ENCODE results near the gene PRDM16.

The PRDM16 gene

DNA sequence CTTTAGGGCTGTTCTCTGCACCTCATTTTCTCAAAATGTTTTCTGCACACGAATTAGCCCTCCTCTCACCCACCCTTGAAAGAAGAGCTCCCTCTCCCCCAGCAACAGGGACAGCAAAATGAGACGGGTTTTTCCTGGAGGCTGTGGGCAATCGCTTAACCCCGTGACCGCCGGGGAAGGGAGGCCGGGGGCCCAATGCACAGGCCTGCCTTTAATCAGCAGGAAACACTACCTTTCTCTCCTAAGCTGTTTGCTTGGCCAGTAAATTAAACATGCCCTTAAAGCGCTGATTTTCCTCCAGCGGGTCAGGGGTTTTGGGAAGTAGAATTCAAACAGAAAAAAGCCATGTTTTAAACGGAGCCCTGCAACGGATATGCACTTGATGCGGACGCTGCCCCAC lies 114.4 kb downstream of the PRDM16 start:
- DNase-seq (ENCODE audit: low read depth): no peak

DNA sequence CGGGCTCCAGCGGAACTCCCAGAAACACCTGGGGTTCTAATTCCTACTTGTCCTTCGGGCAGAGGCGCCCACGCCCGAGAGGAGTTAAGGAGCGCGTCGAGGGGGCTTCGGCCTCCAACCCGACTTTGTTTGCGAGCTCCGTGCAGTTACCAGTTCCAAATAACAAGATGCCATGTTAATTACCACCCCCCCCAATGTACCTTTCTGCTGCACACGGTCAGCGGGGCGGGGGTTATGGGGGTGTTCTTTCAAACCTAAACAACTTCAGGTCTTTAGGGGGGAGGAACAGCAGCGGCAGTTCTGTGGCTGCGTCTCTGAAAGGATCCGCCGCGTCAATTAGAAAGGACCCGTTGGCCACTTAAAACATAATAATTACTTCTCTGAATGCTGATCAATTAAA lies 114.8 kb downstream of the PRDM16 start:
- DNase-seq (ENCODE audit: low read depth): no peak

DNA sequence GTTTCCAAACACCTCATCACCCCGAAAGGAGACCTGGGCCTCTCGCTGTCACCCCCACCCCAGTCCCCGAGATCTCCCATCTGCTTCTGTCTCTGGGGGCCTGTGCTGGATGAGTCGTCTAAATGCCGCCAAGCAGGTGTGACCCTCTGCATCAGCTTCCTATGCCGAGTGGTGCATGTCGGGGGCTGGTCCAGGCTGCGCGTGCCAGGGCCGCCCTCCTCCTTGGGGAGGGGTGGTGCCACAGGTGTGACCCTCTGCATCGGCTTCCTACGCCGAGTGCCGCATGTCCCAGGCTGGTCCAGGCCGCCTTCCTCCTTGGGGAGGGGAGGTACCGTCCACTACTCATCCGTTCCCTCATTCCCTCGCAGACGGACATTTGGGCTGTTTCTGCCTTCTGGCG lies 115.7 kb downstream of the PRDM16 start:
- DNase-seq (ENCODE audit: low read depth): no peak

DNA sequence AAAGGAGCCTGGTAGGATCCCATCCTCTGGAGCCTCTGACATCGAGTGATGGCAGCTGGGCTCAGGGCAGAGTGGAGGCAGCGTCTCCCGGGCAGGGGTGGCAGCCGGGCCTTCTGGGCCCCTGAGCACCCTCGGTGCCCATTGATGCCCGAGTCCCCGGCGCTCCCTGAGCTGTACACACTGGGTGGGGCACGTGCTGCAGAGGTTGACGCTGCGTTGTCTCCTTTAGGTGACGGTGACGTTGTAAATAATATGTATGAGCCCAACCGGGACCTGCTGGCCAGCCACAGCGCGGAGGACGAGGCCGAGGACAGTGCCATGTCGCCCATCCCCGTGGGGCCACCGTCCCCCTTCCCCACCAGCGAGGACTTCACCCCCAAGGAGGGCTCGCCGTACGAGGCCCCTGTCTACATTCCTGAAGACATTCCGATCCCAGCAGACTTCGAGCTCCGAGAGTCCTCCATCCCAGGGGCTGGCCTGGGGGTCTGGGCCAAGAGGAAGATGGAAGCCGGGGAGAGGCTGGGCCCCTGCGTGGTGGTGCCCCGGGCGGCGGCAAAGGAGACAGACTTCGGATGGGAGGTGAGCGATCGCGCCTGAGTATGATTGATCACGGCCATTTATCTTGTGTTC lies 117.0 kb downstream of the PRDM16 start:
- no peak for DNase-seq (ENCODE audit: low read depth)

DNA sequence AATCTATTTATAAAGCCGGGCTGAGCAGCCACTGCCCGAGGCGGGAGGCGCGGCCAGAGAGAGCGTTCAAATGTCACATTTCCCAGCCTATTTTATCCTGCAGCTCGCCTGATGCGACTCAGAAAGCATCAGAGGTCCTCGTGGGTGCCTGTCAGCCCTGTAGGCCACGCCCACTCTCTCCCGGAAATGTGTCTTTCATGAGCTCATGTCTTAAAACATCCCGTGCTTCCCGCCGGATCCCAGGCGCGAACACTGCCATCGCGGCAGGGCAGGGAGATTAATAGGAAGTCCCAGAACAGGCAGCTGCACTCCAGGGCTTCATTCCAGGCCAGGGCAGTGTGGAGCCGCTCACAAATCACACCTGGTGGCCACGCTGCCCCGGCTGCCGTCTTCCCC lies 117.5 kb downstream of the PRDM16 start:
- no peak for DNase-seq (ENCODE audit: low read depth)

DNA sequence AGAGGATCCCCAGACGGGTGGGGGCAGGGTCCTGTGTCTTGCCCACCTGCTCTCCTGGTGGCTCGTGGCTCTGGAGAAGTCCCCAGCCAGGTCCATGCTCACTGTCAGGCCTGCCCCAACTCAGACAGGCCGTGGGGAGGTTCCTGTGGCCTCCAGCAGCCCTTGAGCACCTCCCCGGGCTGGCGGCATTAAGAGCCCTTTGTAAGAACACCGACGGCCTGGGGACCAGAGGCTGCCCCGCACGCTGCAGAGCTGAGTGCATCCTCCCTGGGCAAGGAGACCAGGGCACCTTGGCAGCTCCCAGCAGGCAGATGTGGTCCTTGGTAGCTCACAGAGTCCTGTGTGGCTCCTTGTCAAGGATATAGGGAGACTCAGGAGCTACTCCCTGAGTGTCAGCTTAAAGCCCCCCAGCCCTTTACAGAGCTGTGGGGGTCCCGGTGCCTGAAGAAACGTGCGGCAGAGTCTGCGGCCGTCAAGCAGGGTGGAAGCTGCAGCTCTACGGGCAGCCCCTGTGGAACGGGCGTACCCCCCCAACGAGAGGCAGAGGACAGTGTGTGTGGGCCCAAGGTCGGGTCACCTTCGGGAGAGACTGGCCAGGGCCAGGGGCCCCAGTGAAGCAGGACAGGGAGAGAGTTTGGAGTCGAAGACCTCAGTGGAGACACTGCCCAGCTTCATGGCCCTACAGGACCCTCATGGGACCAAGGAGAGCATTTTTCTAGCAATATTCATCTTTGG lies 118.6 kb downstream of the PRDM16 start:
- no peak for DNase-seq (ENCODE audit: low read depth)

DNA sequence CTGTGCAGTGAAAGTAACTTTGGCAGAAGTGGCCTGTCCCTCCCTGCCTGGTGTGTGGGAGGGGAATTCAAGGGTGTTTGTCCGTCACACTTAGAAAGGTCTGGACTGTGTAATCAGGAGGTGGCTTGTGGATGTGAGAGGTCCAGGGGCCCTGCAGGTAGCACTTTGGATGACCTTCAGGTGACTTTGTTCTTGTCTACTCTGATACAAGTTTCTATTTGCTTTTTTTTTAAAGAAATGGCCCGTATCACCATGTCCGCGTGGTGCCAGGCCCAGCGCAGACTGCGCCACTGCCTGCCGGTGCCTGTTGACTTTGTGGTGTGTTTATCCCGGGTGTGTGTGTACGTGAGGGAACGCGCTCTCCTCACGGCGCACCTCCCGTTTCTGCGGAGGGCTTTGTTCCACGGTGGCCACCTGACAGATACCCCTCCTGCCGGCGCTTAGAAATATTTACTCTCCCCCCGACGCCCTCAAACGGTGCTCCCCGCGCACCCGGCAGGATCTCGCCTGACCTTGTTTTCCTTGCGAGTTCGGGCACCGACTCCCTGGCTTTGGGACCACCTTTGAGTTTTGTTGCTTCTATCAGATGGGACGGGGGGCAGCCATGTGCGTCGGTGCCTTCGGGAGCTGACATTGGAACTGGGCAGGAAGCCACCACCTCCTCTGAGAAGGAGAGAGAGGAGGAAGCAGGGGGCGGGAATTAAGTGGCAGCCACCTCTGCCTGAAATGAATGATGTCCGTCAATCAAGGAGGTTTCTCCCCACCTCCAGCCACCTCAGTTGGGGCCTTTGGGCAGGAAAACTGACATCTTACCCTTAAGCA lies 119.4 kb downstream of the PRDM16 start:
- DNase-seq (ENCODE audit: low read depth): no peak

DNA sequence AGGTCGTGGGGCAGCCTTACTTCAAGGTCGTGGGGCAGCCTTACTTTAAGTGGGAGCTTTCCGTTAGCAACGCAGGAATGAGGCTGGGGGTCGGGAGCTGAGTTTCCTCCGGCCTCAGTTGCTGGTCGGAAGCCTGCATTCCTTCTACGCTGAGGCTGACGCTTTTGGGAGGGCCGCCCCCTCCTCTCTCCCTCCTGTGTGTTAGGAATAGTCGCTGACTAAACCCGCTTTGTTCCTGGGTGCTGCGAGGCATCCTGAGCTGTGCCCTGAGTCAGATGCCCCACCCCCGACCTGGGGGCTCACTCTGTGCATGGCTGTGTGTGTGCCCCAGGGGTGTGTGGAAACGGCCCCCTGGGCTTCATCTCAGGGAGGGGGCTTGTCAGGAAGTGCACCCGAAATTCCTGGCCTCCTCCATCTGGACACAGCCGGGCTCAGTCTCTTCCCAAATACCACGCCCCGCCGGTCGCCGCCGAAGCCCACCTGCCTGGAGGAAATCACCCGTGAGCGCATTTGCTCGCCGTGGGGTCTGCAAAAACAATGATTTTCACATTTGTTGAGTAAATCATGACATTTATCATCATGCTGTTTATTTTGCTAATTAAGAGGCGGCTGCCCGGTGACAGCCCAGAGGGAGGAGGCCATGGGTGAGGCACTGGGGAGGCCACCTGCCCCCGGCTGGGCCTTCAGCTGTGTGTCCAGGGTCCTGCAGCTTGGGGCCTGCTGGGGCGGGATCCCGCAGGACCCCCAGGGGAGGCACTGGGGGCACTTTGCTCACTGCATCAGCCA lies 121.4 kb downstream of the PRDM16 start:
- no peak for DNase-seq (ENCODE audit: low read depth)

DNA sequence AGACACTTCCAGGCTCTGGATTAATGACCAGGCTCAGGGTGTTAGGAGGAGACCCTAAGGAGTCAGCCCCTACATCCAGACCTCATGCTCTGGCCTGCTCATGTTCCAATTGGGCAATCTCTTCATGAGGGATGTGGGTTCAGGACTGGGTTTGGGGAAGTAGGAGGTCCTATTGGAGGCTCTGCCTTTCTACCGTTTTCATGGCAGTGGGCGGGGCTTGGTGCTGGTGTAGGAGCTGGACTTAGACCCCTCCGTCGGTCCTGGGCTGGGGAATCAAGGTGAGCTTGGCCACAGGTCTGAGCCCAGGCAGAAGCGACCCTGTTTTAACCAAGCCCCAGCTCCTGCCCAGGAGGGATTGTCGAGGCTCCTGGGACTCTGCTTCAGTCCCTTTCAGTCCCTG lies 123.4 kb downstream of the PRDM16 start:
- DNase-seq (ENCODE audit: low read depth): no peak

DNA sequence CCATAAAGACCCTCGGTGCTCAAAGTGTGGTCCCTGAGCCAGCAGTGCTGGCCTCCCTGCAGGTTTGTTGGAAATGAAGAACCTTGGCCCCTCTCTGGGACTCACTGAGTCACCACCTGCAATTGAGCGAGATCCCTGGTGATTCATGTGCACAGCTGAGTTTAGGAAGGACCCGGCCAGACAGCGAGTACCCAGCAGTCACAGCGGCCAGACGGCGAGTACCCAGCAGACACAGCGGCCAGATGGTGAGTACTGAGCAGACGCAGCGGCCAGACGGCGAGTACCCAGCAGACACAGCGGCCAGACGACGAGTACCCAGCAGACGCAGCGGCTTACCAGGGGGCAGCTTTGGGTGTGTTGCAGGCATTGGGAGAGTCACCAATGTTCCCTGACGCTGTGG lies 123.8 kb downstream of the PRDM16 start:
- DNase-seq (ENCODE audit: low read depth): no peak

DNA sequence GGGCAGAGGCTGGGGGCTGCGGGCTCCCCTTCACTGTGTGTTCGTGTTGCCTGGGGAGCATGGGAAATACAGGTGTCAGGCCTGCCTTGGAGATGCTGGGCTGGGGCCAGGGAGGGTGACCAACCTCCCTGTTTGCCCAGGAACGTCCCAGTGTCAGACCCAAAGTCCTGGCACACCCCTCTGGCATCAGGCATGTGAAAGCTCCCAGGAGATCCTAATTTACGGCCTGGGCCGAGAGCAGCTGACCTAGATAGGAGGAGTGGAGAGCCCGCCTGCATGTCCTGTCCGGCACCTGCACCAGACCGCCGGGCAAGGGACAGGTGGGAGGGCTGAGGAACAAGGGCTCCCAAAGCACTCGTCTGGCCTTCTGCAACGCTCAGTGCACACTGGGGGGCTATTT lies 124.8 kb downstream of the PRDM16 start:
- DNase-seq (ENCODE audit: low read depth): no peak

DNA sequence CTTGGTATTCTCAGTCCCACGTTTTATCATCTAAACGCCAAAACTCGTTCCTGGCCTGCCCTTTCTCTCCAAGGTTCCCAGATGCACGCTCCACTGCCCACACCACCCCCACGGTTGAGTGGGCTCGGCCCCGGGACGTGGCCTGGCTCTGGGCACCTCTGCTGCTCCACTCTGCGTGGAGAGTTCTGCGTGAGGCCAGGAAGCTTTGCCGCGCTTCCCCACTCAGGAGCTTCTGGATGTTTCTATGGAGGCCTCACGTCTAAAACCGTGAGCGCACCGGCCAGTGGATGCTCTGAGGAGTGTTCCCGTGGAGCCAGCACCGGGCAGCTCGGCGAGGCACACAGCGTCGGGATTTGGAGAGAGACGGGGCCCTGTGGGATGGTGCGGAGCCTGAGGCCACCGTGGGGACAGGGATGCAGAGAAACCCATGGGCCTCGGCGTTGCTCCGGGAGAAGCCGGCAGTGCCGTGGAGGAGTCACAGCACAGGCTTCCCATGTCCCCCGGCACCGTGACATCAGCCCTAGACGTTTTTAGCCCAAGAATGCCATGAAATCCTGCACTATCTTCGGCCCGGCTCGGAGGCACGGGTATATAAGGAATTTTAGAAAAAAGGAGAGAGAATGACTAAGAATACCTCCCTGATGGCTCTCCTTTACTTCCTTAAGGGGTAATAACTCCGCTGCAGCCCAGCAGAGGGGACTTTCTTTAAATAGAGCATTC lies 125.9 kb downstream of the PRDM16 start:
- DNase-seq (ENCODE audit: low read depth): no peak

DNA sequence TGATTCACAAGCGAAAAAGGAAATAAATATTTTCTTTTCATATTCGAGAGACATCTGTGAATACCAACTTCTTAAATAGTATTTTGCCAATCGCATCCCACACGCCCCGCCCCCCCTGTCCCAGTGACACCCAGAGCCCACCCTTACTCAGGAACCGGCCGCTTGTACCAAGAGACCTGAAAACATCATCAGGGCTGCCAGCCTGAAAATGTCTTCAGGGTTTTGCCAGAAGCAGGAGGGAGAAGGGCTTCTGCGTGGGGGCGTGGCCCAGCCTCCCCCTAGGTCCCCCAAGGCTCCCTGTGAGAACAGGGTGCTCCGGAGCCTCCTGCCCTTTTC lies 126.4 kb downstream of the PRDM16 start:
- no peak for DNase-seq (ENCODE audit: low read depth)

DNA sequence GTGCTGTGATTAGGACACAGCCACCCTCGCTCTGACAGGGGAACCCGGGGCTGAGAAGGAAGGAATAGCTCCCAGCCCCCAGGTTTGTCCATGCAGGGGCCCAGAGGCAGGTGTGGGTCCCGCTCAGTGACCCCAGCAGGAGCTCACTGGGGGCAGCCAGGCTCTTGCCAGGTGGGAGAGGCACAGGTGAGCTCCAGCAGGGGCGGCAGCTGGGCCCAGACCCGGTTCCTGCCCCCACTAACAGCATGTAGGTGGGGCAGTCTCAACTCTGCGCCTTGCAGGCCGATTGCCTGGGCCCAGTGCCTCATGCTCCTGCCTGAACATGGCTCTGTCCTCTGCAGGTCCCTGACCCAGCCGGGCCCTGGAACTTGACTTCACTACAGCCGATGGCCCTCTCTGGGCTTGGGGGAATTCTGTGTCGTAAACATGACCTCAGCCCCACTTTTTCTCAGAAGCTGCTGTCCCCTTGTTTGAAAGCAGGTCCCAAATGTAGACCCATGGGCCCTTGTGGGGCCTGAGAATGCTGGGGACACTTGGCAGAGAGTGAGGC lies 127.0 kb downstream of the PRDM16 start:
- DNase-seq (ENCODE audit: low read depth): no peak

DNA sequence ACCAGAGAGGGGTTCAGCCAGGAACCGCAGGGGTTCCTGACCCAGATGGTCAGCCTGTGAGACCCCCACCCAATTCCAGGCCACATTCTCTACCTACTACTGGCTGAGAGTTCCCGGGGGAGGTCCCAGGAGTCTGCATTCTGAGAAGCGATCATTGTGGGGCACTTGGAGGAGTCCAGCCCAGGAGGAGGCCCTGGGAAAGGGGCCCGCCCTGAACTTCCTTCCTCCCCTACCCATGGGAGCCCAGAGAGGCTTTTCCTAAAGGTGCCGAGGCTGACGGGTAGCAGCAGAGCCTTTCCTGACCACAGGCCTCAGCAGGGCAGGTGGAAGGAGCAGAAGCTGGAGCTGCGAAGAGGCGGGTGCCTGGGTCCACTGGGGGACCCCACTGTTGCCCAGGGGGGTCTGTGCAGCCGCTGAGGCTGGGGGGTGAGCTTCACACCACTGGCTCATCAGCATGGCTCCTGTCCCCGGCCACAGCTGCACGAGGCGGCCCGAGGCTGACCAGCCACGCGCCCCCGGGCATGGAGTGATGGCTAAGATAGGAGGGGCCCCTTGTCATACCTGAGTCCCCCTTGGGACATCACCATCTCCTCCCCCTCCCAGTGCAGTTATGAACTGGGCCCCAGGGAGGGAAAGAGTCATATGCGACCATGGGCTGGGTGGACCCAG lies 127.7 kb downstream of the PRDM16 start:
- DNase-seq (ENCODE audit: low read depth): no peak

DNA sequence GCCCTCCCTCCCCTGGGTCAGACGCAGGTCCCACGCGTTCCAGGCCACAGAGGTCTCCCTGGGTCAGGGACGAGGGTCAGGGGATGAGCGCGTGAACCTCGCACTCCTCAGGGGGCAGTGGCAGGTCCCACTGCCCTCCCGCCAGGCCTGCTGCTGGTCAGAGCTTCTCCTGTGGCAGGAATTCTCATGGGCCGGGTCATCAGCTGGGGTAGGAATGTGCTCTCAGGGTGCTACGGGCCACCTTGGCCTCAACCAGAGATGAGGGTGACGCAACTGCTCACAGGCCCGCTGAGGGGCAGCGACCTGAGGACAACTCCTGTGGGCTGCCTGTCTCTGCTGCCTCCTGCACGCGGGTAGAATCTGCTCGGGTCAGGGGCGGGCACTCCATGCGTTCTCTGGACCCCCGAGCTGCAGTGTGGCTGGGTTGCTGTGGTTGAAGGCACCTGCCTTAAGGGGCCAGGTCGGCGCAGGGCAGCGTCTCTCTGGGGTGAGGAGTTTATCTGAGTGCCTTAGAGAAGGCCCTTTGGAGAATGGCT lies 128.8 kb downstream of the PRDM16 start:
- DNase-seq (ENCODE audit: low read depth): no peak

DNA sequence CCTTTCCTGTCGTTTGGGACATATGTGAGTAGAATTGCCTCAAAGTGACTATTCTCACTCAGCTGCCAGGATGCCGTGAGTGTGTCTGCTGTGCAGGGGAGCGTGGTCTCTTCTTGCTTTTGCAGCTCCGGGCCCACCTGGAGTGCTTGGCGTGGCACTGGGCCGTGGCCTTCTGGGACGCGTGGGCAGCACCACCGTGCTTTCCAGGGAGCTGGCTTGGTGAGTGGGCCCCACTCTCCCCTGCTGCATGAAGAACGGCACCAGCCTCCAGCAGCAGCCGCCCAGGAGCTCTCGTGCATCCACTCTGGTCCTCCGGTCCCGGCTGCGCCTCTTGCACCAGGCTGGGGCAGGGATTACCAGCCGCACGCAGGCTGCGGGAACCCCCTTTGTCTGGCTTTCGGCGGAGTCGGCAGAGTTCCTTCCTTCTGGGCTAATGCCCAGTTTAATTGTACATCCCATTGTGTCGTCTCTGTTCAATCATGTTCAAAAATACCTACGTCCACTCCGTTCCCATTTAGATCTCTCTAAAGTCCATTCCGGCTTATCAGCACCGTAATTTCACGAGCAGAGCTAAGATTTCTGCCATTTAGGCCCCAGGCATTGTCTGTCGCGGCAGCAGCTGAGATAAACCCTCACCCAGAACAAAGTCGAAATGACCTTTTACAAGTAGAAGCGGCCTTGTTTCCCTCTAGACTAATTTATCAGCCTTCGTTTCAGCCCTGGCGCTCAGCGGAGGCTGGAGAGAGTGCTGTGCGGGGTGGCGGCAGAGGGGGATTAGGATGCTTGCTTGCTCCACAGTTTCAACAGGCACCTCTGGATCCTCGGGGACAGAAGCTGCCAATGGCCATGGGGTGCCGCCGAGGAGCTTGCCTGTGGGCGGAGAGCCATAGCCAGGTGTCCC lies 129.6 kb downstream of the PRDM16 start:
- no peak for DNase-seq (ENCODE audit: low read depth)

DNA sequence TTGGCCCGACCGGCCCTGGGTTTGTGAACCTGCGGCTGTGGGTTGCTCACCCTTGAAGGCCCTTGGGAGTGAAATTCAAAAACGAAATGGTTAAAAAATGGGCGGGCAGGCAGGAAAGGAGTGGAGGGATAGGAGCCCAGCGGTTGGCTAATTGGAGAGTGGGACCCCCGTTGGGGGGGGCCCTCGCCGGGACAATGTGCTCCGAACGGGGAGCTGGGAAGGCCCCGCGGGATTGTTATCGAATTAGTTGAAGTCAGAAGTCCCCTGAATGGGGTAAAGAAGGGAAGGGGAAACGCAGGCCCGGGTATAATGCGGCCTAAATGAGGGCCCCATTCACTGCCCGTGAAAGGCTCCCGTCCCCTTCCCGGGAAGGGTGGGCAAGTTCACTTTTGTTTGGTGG lies 135.7 kb downstream of the PRDM16 start:
- no peak for DNase-seq (ENCODE audit: low read depth)

DNA sequence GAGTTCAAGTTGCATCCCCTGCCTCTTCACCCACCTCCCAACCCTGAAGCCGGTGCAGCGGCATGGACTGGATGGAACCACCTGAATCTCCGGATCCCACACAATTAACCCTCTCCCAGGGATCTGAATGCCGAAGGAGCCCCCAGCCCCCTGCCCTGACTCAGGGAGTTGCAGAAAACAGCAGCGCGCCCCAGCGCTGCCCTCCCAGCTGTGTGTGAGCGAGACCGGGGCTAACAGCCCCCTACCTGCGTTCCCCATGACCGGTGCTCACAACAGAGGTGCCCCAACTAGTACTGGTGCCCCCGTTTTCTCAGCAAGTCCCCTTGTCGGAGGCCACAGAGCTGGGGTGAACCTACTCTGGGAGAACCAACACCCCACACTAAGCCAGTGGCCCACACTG lies 136.8 kb downstream of the PRDM16 start:
- no peak for DNase-seq (ENCODE audit: low read depth)

DNA sequence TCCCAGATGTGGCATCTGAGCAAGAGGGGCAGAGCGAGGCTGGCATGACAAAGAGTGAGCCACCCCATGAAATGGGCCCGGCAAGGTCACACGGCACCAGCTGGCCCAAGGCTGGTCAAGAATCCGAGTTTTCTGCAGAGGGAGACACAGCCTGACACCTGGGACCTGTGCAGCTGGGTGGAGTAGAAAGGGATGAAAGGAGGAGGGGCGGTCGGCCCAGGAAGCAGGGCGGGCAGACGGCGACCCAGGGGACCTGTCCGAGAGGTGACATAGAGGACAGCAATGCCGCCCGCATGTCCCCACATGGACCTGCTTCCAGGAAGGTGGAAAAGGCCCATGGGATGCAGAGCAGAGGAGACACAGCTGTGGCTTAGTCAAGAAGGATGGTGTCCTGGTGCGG lies 137.7 kb downstream of the PRDM16 start:
- no peak for DNase-seq (ENCODE audit: low read depth)

Data from HS-5 (cell line).